Endometrial microvascular endothelial cells (primary cell): ENCODE results near the gene TIPIN. TPM values are rescaled to one million over a fixed set of nuclear protein-coding genes. Genes with fewer than 3 reads are reported as not detected.
"Not testable (repeated sequence)": the region's sequence is repeated elsewhere in the genome, so short reads cannot be mapped to it uniquely, and the experiment has no call there.

ENCODE experiments used
- in situ Hi-C: cut with HindIII; loops from 2 replicates; pipeline ENCODE4 v1.10.0; 2017; ENCODE audit warnings: low sequenced_read_pairs, low pct_unique_long_range_greater_than_20kb; ENCODE audit errors: inconsistent ontology term
- total RNA-seq: library from RNA; depleted of rRNA; stranded (reverse); fragments of >200 nt; gene quantifications from one replicate; pipeline ENCODE4 v1.2.3, GENCODE V29; 2015; ENCODE audit errors: inconsistent ontology term

TIPIN gene
- total RNA-seq, result 11.8 TPM

DNA sequence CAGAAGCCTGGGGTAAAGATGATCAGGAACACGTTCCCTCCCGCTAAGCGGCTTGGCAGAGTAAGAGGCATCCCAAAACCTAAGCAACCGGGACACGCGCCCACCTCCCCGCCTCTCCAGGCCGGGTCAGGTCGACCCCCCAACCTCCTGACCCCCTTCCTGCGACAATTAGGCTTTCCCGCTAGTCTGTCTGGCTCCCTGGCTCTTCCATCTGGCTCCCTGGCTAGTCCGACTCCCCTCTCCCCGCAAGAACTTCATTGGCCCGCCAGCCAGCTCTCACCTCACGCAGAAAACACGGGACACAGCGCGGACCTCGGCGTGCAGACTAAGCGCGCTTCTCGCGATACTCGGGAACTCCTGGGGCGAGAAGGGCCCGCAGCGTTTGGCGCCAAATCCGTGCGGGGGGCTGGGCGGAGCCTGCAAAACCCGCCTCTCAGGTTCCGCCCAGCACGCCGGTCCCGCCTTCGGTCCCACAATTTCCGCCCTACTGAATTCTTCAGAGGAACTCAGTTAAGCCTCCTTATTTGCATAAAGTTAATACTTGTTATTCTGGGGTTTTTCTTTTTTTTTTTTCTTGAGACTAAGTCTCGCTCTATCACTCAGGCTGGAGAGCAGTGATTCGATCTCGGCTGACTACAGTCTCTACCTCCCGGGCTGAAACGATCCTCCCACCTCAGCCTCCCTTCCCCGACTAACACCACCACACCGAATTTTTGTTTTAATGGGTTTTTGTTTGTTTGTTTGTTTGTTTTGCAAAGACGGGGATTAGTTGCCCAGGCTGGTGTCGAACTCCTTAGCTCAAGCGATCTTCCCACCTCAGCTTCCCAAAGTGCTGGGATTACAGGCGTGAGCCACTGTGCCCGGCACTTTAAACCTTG lies at the start of gene TIPIN:
TSS of gene TIPIN (minus strand) at position 327 of the 878 bp plus-strand sequence. CDS start 3,738 bp downstream, outside the sequence.
- in situ Hi-C loops, result no loop called here

- in situ Hi-C loops, result loop anchor here (25.0 kb wide), 1 partner anchor 93 kb away; no protein-coding TSS in a partner anchor
Observed at GRCh38 chr15:66405615-66406014, 49.1 kb upstream of the TIPIN start.

- in situ Hi-C loops, result loop anchor here (25.0 kb wide), 1 partner anchor 93 kb away; no protein-coding TSS in a partner anchor
Observed at GRCh38 chr15:66405007-66405406, 48.5 kb upstream of the TIPIN start.

GRCh38 chr15:66404532-66404931 lies 48.0 kb upstream of the TIPIN start:
- in situ Hi-C loops, result loop anchor here (25.0 kb wide), 1 partner anchor 92 kb away; no protein-coding TSS in a partner anchor

GRCh38 chr15:66404122-66404521 lies 47.6 kb upstream of the TIPIN start:
- in situ Hi-C loops, result loop anchor here (25.0 kb wide), 1 partner anchor 92 kb away; no protein-coding TSS in a partner anchor

GRCh38 chr15:66403323-66403722 lies 46.8 kb upstream of the TIPIN start:
- in situ Hi-C loops, result loop anchor here (25.0 kb wide), 1 partner anchor 91 kb away; no protein-coding TSS in a partner anchor

DNA sequence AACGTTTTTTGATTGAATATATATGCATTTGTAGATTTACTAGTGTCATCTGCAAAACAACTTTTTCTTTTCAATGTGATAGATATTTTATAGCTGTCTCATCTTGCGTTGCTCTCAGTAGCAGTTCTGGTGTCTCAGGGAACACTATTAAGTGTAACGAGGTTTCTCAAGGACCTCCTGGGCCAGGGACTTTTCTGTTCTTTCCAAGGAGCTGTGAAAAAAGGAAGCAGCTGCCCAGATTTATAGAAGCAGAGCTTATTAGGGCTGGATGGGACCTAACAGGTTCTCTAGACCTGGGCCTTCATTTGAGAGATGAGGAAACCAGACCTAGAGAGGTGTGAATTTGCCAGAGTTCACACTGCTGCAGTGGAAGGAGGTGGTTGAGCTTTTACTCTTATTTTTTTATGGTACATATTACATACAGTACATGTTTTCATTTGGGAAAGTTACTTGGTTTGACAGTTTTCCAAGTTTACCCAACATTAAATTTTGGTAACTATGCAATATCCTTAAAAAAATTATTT lies 46.3 kb upstream of the TIPIN start:
- in situ Hi-C loops, result loop anchor here (25.0 kb wide), 1 partner anchor 91 kb away; no protein-coding TSS in a partner anchor

- in situ Hi-C loops, result loop anchor here (25.0 kb wide), 1 partner anchor 89 kb away; no protein-coding TSS in a partner anchor
Observed at GRCh38 chr15:66401130-66402021, 44.9 kb upstream of the TIPIN start.

GRCh38 chr15:66400351-66400774 lies 43.9 kb upstream of the TIPIN start:
- in situ Hi-C loops, result loop anchor here (25.0 kb wide), 1 partner anchor 88 kb away; no protein-coding TSS in a partner anchor

GRCh38 chr15:66399276-66399675 lies 42.8 kb upstream of the TIPIN start:
- in situ Hi-C loops, result no loop called here

DNA sequence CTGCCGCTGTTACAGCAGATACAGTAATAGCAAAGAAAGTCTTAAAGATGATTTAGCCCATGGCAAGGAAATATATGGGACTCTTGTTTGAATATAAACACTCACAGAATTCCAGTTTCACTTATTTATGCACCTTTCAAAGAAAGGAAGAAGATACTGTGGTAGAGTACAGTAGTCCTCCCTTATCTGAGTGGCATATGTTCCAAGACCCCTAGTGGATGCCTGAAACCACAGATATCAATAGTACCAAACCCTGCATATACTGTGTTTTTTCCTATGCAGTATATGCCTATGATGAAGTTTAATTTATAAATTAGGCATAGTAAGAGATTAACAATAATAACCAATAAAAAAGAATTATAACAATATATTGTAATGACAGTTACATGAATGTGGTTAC lies 38.4 kb upstream of the TIPIN start:
- in situ Hi-C loops, result no loop called here

DNA sequence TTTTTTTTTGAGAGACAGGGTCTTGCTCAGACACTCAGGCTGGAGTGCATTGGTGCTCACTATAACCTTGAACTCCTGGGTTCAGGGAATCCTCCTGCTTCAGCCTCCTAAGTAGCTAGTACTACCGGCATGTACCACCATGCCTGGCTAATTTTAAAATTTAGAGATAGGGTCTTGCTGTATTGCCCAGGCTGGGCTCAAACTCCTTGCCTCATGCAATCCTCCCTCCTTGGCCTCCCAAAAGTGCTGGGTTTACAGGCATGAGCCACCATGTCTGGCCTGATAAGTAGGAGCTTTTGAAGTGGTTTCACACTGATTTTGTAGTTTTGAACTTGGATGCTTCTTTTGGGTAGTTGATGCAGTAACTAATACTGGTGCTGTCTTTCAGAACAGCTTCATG lies 38.0 kb upstream of the TIPIN start:
- in situ Hi-C loops, result no loop called here

DNA sequence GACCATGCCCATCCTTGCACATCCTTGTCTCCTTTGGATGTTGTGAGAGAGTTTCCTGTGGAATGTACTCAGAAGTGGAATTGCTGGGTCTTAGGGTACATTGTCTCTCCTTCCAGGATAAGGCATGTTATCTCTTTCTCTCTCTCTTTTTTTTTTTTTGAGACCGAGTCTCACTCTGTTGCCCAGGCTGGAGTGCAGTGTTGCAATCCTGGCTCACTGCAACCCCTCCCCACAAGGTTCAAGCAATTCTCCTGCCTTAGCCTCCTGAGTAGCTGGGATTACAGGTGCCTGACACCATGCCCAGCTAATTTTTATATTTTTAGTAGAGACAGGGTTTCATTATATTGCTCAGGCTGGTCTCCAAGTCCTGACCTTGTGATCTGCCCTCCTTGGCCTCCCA lies 36.6 kb upstream of the TIPIN start:
- in situ Hi-C loops, result not testable (repeated sequence)

DNA sequence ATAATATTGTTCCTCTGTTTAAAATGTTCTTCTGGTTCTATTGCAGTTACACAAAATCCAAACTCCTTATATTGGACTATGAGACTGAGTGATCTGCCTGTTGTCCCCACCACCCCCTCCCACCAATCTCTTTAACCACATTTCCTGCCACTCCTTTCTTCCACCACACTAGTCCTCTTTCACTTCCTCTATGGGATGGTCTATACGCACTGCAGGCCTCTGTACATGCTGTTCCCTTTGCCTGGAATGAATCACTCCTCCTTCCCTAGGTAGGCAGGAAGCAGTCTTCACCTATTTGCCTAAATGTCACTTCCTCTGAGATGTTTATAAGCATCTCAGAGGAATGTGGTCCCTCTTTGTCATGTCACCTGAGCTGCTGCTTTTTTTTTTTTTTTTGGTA lies 34.2 kb upstream of the TIPIN start:
- in situ Hi-C loops, result no loop called here

- in situ Hi-C loops, result no loop called here
Observed at GRCh38 chr15:66389859-66390381, 33.4 kb upstream of the TIPIN start.

DNA sequence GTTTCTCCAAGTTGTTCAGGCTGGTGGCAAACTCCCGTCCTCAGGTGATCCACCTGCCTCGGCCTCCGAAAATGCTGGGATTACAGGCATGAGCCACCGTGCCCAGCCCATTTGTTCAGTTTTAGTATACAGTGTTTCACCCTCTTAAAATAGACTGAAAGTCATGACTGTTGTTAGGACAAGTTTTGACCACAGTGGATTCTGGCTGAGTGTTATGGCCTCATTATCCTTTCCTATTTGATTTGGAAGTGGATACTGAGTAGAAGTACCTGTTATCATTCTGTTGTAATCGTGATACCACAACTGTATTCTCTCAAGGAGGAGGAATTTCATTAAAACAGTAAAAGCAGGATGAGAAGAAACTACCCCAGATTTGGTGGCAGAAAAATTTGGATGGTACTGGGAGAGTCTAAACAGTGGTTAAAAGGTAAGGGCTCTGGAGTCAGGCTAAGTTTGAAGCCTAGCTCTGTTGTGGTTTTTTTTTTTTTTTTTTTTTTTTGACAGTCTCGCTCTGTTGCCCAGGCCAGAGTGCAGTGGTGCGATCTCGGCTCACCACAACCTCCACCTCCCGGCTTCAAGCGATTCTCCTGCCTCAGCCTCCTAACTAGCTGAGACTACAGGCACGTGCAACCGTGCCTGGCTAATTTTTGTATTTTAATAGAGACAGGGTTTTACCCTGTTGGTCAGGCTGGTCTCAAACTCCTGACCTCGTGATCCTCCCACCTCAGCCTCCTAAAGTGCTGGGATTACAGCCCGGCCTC lies 32.8 kb upstream of the TIPIN start:
- in situ Hi-C loops, result no loop called here

DNA sequence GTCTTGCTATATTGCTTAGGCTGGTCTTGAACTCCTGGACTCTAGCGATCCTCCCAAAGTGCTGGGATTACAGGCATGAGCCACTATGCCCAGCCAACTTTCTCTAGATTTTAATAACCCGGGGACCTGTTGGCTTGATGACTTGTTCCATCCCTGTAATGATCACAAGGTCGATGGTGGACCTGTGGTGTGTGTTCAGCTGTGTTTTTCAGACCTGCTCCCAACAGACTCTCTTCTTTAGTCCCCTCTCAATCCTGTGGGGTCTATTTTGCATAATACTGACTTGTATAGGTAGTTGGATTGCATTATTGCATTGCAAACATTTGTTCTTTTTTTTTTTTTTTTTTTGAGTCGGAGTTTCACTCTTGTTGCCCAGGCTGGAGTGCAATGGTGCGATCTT lies 32.1 kb upstream of the TIPIN start:
- in situ Hi-C loops, result no loop called here

GRCh38 chr15:66388043-66388363 lies 31.5 kb upstream of the TIPIN start:
- in situ Hi-C loops, result no loop called here
